Mesothelial cell of epicardium (in vitro differentiated cells): Measurements from ENCODE around the gene CACNA1C. TPM values are rescaled to one million over a fixed set of nuclear protein-coding genes. Genes with fewer than 3 reads are reported as not detected.

ENCODE experiments used
- DNase-seq, 2 experiments: peaks; one replicate each; pipeline ENCODE4 v3.0.0; 2021; ENCODE audit warnings: low spot score in 2 of 2; ENCODE audit not compliant: unreplicated experiment in 2 of 2
- H3K27ac Mint-ChIP-seq: 2 replicates; pipeline ENCODE4 v1.8.0; 2021; ENCODE audit warnings: mixed read lengths
- H3K27me3 Mint-ChIP-seq: 2 replicates; pipeline ENCODE4 v1.8.0; 2021; ENCODE audit warnings: low read depth, mixed read lengths
- H3K36me3 Mint-ChIP-seq: 2 replicates; pipeline ENCODE4 v1.8.0; 2021; ENCODE audit warnings: mixed read lengths
- H3K4me1 Mint-ChIP-seq: 2 replicates; pipeline ENCODE4 v1.8.0; 2021; ENCODE audit warnings: mixed read lengths
- H3K4me3 Mint-ChIP-seq: 2 replicates; pipeline ENCODE4 v1.8.0; 2021; ENCODE audit warnings: mild to moderate bottlenecking, moderate library complexity, mixed read lengths
- H3K9me3 Mint-ChIP-seq: 2 replicates; pipeline ENCODE4 v1.8.0; 2021; ENCODE audit warnings: mixed read lengths
- CTCF ChIP-seq: fragments of 200-600 bp; sonication (generic); IDR thresholded peaks from one replicate; pipeline ENCODE4 v1.5.0; 2021; ENCODE audit warnings: antibody characterized with exemption; ENCODE audit not compliant: unreplicated experiment
- total RNA-seq: library from RNA; stranded (reverse); gene quantifications from 3 replicates; pipeline ENCODE4 v1.2.1, GENCODE V29; 2021

CACNA1C gene
- total RNA-seq, 1 donor from 2014 or later: 33.6 TPM

GRCh38 chr12:2411616-2412304 lies 359.0 kb downstream of the CACNA1C start:
- TF ChIP-seq CTCF: no peak
- H3K27ac Mint-ChIP-seq: no peak overlapping the region
- H3K27me3 Mint-ChIP-seq: no peaks in the 10 kb centered on the region
- H3K4me1 Mint-ChIP-seq: peaks cover 6% of the 10 kb centered on the region
- no peak overlapping the region for H3K4me3 Mint-ChIP-seq
- no peaks in the 10 kb centered on the region for H3K36me3 Mint-ChIP-seq
- DNase-seq: no peak
- no peaks in the 10 kb centered on the region for H3K9me3 Mint-ChIP-seq

GRCh38 chr12:2412305-2412643 lies 359.5 kb downstream of the CACNA1C start:
- Mint-ChIP-seq H3K4me3 (no peak overlapping the region), H3K4me1 (peaks cover 7% of the 10 kb centered on the region), H3K9me3 (no peaks in the 10 kb centered on the region), H3K27me3 (no peaks in the 10 kb centered on the region), H3K36me3 (no peaks in the 10 kb centered on the region), H3K27ac (no peak overlapping the region)
- TF ChIP-seq CTCF: no peak
- no peak for DNase-seq

DNA sequence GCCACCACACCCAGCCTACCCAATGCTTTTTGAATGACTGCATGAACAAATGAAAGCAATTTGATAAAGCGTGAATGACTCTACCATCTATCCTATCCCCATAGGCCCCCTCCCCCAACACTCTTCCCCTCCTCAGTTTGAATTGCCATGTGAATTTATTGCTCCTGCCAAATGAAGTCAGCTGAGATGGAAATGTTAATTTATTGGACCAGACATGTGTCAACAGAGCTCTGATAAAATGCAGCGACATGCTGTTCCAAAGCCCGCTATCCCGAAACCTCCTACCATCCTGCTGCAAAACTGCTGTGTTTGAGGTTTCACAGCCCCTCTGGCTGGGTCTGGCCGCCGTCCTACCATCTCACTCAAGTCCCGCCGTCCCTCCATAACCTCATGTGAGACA lies 360.5 kb downstream of the CACNA1C start:
- no peak for TF ChIP-seq CTCF
- Mint-ChIP-seq H3K36me3 (no peaks in the 10 kb centered on the region), H3K4me3 (no peak overlapping the region), H3K27me3 (no peaks in the 10 kb centered on the region), H3K9me3 (no peaks in the 10 kb centered on the region), H3K4me1 (peaks cover 10% of the 10 kb centered on the region), H3K27ac (no peak overlapping the region)
- DNase-seq: no peak

- no peak for TF ChIP-seq CTCF
- no peak overlapping the region for H3K4me3 Mint-ChIP-seq
- no peaks in the 10 kb centered on the region for H3K27me3 Mint-ChIP-seq
- H3K4me1 Mint-ChIP-seq: peaks cover 10% of the 10 kb centered on the region
- H3K36me3 Mint-ChIP-seq: no peaks in the 10 kb centered on the region
- no peak overlapping the region for H3K27ac Mint-ChIP-seq
- no peaks in the 10 kb centered on the region for H3K9me3 Mint-ChIP-seq
- DNase-seq: no peak
Observed at GRCh38 chr12:2413999-2414792, 361.4 kb downstream of the CACNA1C start.

DNA sequence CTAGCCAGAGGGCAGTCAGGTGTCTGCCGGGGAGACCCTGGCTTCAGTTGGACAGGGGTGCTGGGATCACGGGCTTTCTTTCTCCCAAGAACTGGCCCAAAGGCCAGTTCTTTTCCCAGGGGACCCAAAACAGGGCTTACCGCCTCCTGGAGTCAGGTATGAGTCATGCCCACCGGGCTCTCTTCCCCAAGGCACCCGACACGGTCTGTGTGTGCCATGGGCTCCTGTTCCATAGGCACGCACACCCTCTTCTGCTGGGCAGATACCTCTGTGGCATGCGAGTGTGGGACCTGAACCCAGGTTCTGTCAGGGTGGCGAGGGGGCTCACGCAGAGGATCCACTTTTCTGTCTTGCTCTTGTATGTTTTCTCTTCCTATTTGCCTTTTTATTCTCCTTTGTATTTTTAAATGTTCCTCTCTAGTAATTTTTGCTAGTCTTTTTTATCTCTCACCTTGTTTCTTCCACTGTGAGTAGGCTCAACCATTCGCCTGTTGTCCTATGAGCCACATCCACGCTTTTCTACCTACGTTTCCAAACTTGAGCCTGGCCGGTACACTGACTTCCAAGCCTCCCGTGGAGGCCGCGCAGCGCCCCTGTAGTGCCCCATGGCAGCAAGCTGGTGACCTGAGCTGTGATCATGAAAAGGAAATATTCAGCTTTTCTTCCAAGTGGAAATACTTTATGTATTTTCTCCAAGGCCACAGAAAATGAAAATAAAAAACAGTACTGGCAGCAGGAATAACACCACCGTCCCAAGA lies 362.2 kb downstream of the CACNA1C start:
- Mint-ChIP-seq H3K9me3 (no peaks in the 10 kb centered on the region), H3K4me1 (peaks cover 10% of the 10 kb centered on the region), H3K36me3 (no peaks in the 10 kb centered on the region), H3K27ac (no peak overlapping the region), H3K27me3 (no peaks in the 10 kb centered on the region), H3K4me3 (no peak overlapping the region)
- no peak for TF ChIP-seq CTCF
- DNase-seq: no peak
